ENCODE measurements around the gene NUMB.

The NUMB gene

GRCh38 chr14:73252491-73253322 is 205.6 kb downstream of the NUMB start:
- no peak overlapping the region for H3K4me3 ChIP-seq (ENCODE audit: low read depth, low read length)
- TF ChIP-seq CTCF (IDR thresholded peaks at IDR 0.05; ENCODE audit: borderline replicate concordance, insufficient read depth, low read depth, low read length): no peak

GRCh38 chr14:73251516-73252215 is 206.7 kb downstream of the NUMB start:
- no peak overlapping the region for H3K4me3 ChIP-seq (ENCODE audit: low read depth, low read length)
- TF ChIP-seq CTCF (IDR thresholded peaks at IDR 0.05; ENCODE audit: borderline replicate concordance, insufficient read depth, low read depth, low read length): no peak

- no peak for TF ChIP-seq CTCF (IDR thresholded peaks at IDR 0.05; ENCODE audit: borderline replicate concordance, insufficient read depth, low read depth, low read length)
- H3K4me3 ChIP-seq (ENCODE audit: low read depth, low read length): no peak overlapping the region
Observed at GRCh38 chr14:73250781-73251500, 207.4 kb downstream of the NUMB start.

DNA sequence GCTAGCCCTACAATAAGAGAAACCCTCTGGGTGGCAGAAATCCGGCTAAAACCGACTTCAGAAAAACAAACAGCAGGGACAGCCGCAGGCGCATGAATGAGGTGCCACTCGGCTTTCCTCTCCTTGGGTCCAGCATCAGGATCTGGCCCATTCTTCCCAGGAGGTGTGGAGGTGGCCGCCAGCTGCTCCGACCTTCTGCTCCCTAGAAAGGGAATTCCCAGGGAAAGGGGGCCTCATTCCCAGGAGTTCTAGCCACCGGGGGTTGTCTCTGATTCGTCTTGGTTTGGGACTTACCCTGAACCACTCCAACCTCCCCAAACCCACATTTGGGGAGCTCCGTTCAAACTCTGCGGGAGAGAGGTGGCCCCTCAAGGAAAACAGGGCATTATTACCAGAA is 208.0 kb downstream of the NUMB start:
- no peak for TF ChIP-seq CTCF (IDR thresholded peaks at IDR 0.05; ENCODE audit: borderline replicate concordance, insufficient read depth, low read depth, low read length)
- H3K4me3 ChIP-seq (ENCODE audit: low read depth, low read length): no peak overlapping the region

GRCh38 chr14:73249564-73250316 is 208.6 kb downstream of the NUMB start:
- no peak for TF ChIP-seq CTCF (IDR thresholded peaks at IDR 0.05; ENCODE audit: borderline replicate concordance, insufficient read depth, low read depth, low read length)

DNA sequence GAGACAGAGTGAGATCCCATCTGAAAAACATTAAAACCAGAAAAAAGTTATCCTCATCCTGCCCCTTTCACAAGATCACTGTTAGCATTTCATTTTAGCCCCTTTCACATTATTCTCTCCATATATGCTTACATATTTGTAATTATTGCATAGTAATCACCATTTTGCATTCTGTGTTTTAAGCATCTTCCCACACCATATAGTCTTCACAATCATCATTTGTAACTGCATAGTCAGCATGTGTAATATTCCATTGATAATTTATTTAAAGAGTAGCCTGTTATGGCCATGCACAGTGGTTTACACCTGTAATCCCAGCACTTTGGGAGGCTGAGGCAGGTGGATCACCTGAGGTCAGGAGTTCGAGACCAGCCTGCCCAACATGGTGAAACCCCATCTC is 209.2 kb downstream of the NUMB start:
- no peak for TF ChIP-seq CTCF (IDR thresholded peaks at IDR 0.05; ENCODE audit: borderline replicate concordance, insufficient read depth, low read depth, low read length)

More at GRCh38 chr14:73249564-73250316, 208.6 kb downstream of the NUMB start:
- H3K4me3 ChIP-seq (ENCODE audit: low read depth, low read length): no peak overlapping the region

More for the DNA sequence above, 209.2 kb downstream of the NUMB start:
- no peak overlapping the region for H3K4me3 ChIP-seq (ENCODE audit: low read depth, low read length)
